ENCODE measurements around the gene GLDN. TPM values are rescaled to one million over a fixed set of nuclear protein-coding genes. Genes with fewer than 3 reads are reported as not detected.

GLDN gene
- total and polyA plus RNA-seq, 2 experiments from 2014 or later: 0.32 to 1.2 TPM

- TF ChIP-seq, protein P1, sequence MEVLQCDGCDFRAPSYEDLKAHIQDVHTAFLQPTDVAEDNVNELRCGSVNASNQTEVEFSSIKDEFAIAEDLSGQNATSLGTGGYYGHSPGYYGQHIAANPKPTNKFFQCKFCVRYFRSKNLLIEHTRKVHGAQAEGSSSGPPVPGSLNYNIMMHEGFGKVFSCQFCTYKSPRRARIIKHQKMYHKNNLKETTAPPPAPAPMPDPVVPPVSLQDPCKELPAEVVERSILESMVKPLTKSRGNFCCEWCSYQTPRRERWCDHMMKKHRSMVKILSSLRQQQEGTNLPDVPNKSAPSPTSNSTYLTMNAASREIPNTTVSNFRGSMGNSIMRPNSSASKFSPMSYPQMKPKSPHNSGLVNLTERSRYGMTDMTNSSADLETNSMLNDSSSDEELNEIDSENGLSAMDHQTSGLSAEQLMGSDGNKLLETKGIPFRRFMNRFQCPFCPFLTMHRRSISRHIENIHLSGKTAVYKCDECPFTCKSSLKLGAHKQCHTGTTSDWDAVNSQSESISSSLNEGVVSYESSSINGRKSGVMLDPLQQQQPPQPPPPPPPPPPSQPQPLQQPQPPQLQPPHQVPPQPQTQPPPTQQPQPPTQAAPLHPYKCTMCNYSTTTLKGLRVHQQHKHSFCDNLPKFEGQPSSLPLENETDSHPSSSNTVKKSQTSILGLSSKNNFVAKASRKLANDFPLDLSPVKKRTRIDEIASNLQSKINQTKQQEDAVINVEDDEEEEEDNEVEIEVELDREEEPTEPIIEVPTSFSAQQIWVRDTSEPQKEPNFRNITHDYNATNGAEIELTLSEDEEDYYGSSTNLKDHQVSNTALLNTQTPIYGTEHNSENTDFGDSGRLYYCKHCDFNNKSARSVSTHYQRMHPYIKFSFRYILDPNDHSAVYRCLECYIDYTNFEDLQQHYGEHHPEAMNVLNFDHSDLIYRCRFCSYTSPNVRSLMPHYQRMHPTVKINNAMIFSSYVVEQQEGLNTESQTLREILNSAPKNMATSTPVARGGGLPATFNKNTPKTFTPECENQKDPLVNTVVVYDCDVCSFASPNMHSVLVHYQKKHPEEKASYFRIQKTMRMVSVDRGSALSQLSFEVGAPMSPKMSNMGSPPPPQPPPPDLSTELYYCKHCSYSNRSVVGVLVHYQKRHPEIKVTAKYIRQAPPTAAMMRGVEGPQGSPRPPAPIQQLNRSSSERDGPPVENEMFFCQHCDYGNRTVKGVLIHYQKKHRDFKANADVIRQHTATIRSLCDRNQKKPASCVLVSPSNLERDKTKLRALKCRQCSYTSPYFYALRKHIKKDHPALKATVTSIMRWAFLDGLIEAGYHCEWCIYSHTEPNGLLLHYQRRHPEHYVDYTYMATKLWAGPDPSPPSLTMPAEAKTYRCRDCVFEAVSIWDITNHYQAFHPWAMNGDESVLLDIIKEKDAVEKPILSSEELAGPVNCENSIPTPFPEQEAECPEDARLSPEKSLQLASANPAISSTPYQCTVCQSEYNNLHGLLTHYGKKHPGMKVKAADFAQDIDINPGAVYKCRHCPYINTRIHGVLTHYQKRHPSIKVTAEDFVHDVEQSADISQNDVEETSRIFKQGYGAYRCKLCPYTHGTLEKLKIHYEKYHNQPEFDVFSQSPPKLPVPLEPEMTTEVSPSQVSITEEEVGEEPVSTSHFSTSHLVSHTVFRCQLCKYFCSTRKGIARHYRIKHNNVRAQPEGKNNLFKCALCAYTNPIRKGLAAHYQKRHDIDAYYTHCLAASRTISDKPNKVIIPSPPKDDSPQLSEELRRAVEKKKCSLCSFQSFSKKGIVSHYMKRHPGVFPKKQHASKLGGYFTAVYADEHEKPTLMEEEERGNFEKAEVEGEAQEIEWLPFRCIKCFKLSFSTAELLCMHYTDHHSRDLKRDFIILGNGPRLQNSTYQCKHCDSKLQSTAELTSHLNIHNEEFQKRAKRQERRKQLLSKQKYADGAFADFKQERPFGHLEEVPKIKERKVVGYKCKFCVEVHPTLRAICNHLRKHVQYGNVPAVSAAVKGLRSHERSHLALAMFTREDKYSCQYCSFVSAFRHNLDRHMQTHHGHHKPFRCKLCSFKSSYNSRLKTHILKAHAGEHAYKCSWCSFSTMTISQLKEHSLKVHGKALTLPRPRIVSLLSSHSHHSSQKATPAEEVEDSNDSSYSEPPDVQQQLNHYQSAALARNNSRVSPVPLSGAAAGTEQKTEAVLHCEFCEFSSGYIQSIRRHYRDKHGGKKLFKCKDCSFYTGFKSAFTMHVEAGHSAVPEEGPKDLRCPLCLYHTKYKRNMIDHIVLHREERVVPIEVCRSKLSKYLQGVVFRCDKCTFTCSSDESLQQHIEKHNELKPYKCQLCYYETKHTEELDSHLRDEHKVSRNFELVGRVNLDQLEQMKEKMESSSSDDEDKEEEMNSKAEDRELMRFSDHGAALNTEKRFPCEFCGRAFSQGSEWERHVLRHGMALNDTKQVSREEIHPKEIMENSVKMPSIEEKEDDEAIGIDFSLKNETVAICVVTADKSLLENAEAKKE (CRISPR knock-in tag; IDR thresholded peaks at IDR 0.05): no peak
- TF ChIP-seq, protein P2, sequence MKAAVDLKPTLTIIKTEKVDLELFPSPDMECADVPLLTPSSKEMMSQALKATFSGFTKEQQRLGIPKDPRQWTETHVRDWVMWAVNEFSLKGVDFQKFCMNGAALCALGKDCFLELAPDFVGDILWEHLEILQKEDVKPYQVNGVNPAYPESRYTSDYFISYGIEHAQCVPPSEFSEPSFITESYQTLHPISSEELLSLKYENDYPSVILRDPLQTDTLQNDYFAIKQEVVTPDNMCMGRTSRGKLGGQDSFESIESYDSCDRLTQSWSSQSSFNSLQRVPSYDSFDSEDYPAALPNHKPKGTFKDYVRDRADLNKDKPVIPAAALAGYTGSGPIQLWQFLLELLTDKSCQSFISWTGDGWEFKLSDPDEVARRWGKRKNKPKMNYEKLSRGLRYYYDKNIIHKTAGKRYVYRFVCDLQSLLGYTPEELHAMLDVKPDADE (IDR thresholded peaks at IDR 0.05): no peak
Observed at GRCh38 chr15:51298620-51299019, 42.8 kb upstream of the GLDN start (continued).

- Mint-ChIP-seq H3K4me1 (no peaks in the 10 kb centered on the region), H3K4me3 (no peak overlapping the region), H3K27me3 (ENCODE audit: insufficient read depth, low read depth, poor library complexity) (peaks cover 3% of the 10 kb centered on the region), H3K36me3 (ENCODE audit: low read depth) (0 out of 3 replicates have a peak, but pooled peaks cover 2% of the 10 kb centered on the region), H3K27ac (no peak overlapping the region), H3K9me3 (peaks cover 3% of the 10 kb centered on the region; the same call in 2 of the 3 replicates)
- Histone ChIP-seq H3K4me2 (no peak overlapping the region), H3F3A (replicated peaks; ENCODE audit: low read depth) (no peaks in the 10 kb centered on the region), H3K9me2 (ENCODE audit: insufficient read depth) (peaks cover 3% of the 10 kb centered on the region; the same call in 1 of the 2 replicates), H3K4me1 (ENCODE audit: insufficient read depth) (no peaks in the 10 kb centered on the region), H4K20me1 (replicated peaks; ENCODE audit: insufficient read depth) (no peaks in the 10 kb centered on the region), H2AFZ (no peak overlapping the region), H3K27ac (ENCODE audit: low read depth) (no peak overlapping the region), H3K79me2 (replicated peaks; ENCODE audit: insufficient read depth) (no peaks in the 10 kb centered on the region), H3K27me3 (ENCODE audit: insufficient read depth) (no peaks in the 10 kb centered on the region), H3K4me3 (no peak overlapping the region), H3K36me3 (ENCODE audit: insufficient read depth) (no peaks in the 10 kb centered on the region)
- ATAC-seq (no peak), DNase-seq (ENCODE audit: low spot score) (no peak)
- TF ChIP-seq NANOG (IDR thresholded peaks at IDR 0.05; ENCODE audit: borderline replicate concordance) (no peak), POLR2AphosphoS5 (IDR thresholded peaks at IDR 0.05; ENCODE audit: low read depth) (no peak), JUNB (IDR thresholded peaks at IDR 0.05; ENCODE audit: unreplicated experiment) (no peak), EZH2 (IDR thresholded peaks at IDR 0.05; ENCODE audit: low read depth, unreplicated experiment) (no peak), ZNF331 (CRISPR knock-in tag; IDR thresholded peaks at IDR 0.05; ENCODE audit: low read depth) (no peak)
- TF ChIP-seq, protein P2 (IDR thresholded peaks at IDR 0.05): no peak
Observed at GRCh38 chr15:51299187-51300015, 42.1 kb upstream of the GLDN start.

All from GM23338 (cell line).